Trophoblast cell (in vitro differentiated cells and primary cell): ENCODE results near the gene SPACA4.
A peak's percentile ranks its signal among the peaks of the same experiment; 100 is the strongest.

Experiments
- DNase-seq, 2 donors: peaks; one replicate each; pipeline ENCODE4 v3.0.0-alpha.2; 2016
- H2AFZ ChIP-seq: 2 replicates; pipeline ENCODE4 v1.6.1; 2013; ENCODE audit warnings: low read length, moderate library complexity, mild to moderate bottlenecking; ENCODE audit not compliant: insufficient read depth, poor library complexity
- H2AK5ac ChIP-seq: 2 replicates; pipeline ENCODE4 v1.6.1; 2013; ENCODE audit warnings: mild to moderate bottlenecking, low read length
- H2BK120ac ChIP-seq: 2 replicates; pipeline ENCODE4 v1.6.1; 2013; ENCODE audit warnings: low read length, mild to moderate bottlenecking, moderate library complexity; ENCODE audit not compliant: insufficient read depth, poor library complexity
- H2BK12ac ChIP-seq: 2 replicates; pipeline ENCODE4 v1.6.1; 2013; ENCODE audit warnings: mild to moderate bottlenecking, low read length, moderate library complexity
- H2BK5ac ChIP-seq: 2 replicates; pipeline ENCODE4 v1.6.1; 2013; ENCODE audit warnings: low read length, low read depth, moderate library complexity, mild to moderate bottlenecking; ENCODE audit not compliant: poor library complexity
- H3K14ac ChIP-seq: 2 replicates; pipeline ENCODE4 v1.6.1; 2013; ENCODE audit warnings: mild to moderate bottlenecking, low read length
- H3K18ac ChIP-seq: 2 replicates; pipeline ENCODE4 v1.6.1; 2013; ENCODE audit warnings: mild to moderate bottlenecking, low read length
- H3K23ac ChIP-seq: 2 replicates; pipeline ENCODE4 v1.6.1; 2013; ENCODE audit warnings: low read length
- H3K27ac ChIP-seq: 2 replicates; pipeline ENCODE4 v1.5.1; 2013; ENCODE audit warnings: low read depth, mild to moderate bottlenecking, inconsistent platforms, low read length, moderate library complexity
- H3K27me3 ChIP-seq: 2 replicates; pipeline ENCODE4 v1.6.1; 2013; ENCODE audit warnings: inconsistent platforms, mild to moderate bottlenecking, low read length, moderate library complexity; ENCODE audit not compliant: insufficient read depth
- H3K36me3 ChIP-seq, 2 experiments: 1 replicate in 1 of 2; 2 replicates in 1 of 2; pipeline ENCODE4 v1.6.1; 2013; ENCODE audit warnings: low read length in 2 of 2, mild to moderate bottlenecking in 2 of 2, moderate library complexity in 1 of 2; ENCODE audit not compliant: insufficient read depth in 2 of 2, control insufficient read depth in 1 of 2
- H3K4ac ChIP-seq: 2 replicates; pipeline ENCODE4 v1.6.1; 2013; ENCODE audit warnings: low read depth, mild to moderate bottlenecking, low read length, moderate library complexity
- H3K4me1 ChIP-seq, 2 experiments: 1 replicate in 1 of 2; 2 replicates in 1 of 2; pipeline ENCODE4 v1.6.1; 2013; ENCODE audit warnings: low read length in 2 of 2, mild to moderate bottlenecking in 2 of 2, moderate library complexity in 1 of 2; ENCODE audit not compliant: insufficient read depth in 2 of 2, control insufficient read depth in 1 of 2
- H3K4me2 ChIP-seq: 2 replicates; pipeline ENCODE4 v1.6.1; 2013; ENCODE audit warnings: inconsistent platforms, mild to moderate bottlenecking, low read length, moderate library complexity
- H3K4me3 ChIP-seq: 2 replicates; pipeline ENCODE4 v1.5.1; 2013; ENCODE audit warnings: mild to moderate bottlenecking, low read depth, low read length, inconsistent platforms
- H3K79me1 ChIP-seq: one replicate; pipeline ENCODE4 v1.6.1; 2013; ENCODE audit warnings: low read length
- H3K79me2 ChIP-seq: 2 replicates; pipeline ENCODE4 v1.6.1; 2013; ENCODE audit warnings: low read length, mild to moderate bottlenecking; ENCODE audit not compliant: control insufficient read depth, insufficient read depth, poor library complexity
- H3K9ac ChIP-seq: 2 replicates; pipeline ENCODE4 v1.6.1; 2013; ENCODE audit warnings: mild to moderate bottlenecking, low read length
- H3K9me3 ChIP-seq: 2 replicates; pipeline ENCODE4 v1.6.1; 2013; ENCODE audit warnings: low read depth, mild to moderate bottlenecking, control low read depth, inconsistent platforms, low read length; ENCODE audit not compliant: insufficient read depth
- H4K12ac ChIP-seq: 2 replicates; pipeline ENCODE4 v1.6.1; 2013; ENCODE audit warnings: low read depth, mild to moderate bottlenecking, low read length, moderate library complexity
- H4K8ac ChIP-seq: 2 replicates; pipeline ENCODE4 v1.6.1; 2013; ENCODE audit warnings: low read depth, mild to moderate bottlenecking, low read length, moderate library complexity
- H4K91ac ChIP-seq: one replicate; pipeline ENCODE4 v1.6.1; 2013; ENCODE audit warnings: low read depth, mild to moderate bottlenecking, low read length, moderate library complexity
- WGBS: extraction: QIAGEN DNeasy Blood & Tissue Kit; methylation state at CpG from one replicate; pipeline ENCODE4 v1.1.7; 2013; ENCODE audit warnings: missing lambda C conversion rate; ENCODE audit not compliant: insufficient read length, insufficient coverage; ENCODE audit errors: extremely low coverage; 5-methylcytosine and 5-hydroxymethylcytosine counted together

The SPACA4 gene

GRCh38 chr19:48617146-48617937, 10.8 kb downstream of the SPACA4 start:
- no peak overlapping the region for H2BK120ac ChIP-seq
- H2BK5ac ChIP-seq, result no peak overlapping the region
- H3K9ac ChIP-seq, result peak overlapping the region; percentile 16
- peak overlapping the region; percentile 53 for H3K4ac ChIP-seq
- no peak for DNase-seq
- H3K36me3 ChIP-seq, result peaks cover 34 to 37% of the 10 kb centered on the region in 2 experiments
- no peak overlapping the region for H3K4me3 ChIP-seq
- H2AFZ ChIP-seq, result no peak overlapping the region
- H4K91ac ChIP-seq, result no peak overlapping the region
- WGBS, result no CpG with 5 or more reads among the region's 18 CpGs
- H3K79me1 ChIP-seq, result peaks cover 9% of the 10 kb centered on the region
- peaks cover 5 to 13% of the 10 kb centered on the region in 2 experiments for H3K4me1 ChIP-seq
- no peak overlapping the region for H4K8ac ChIP-seq
- no peak overlapping the region for H3K23ac ChIP-seq
- no peak overlapping the region for H2AK5ac ChIP-seq
- H3K27ac ChIP-seq, result no peak overlapping the region
- H2BK12ac ChIP-seq, result no peak overlapping the region
- H3K4me2 ChIP-seq, result peak overlapping the region; percentile 66
- H3K9me3 ChIP-seq, result peaks cover 2% of the 10 kb centered on the region
- H3K14ac ChIP-seq, result no peak overlapping the region
- H3K18ac ChIP-seq, result no peak overlapping the region
- no peak overlapping the region for H4K12ac ChIP-seq
- H3K79me2 ChIP-seq, result peaks cover 16% of the 10 kb centered on the region
- H3K27me3 ChIP-seq, result no peaks in the 10 kb centered on the region

GRCh38 chr19:48618278-48618915, 11.9 kb downstream of the SPACA4 start:
- peaks cover 16% of the 10 kb centered on the region for H3K79me2 ChIP-seq
- H3K36me3 ChIP-seq, result peaks cover 34% of the 10 kb centered on the region in 2 experiments
- H3K18ac ChIP-seq, result peak overlapping the region; percentile 93
- H4K91ac ChIP-seq, result peak overlapping the region; percentile 89
- DNase-seq, result peak; percentile 42 to 51
- peaks cover 5 to 14% of the 10 kb centered on the region in 2 experiments for H3K4me1 ChIP-seq
- H3K14ac ChIP-seq, result peak overlapping the region; percentile 86
- peak overlapping the region; percentile 59 for H4K12ac ChIP-seq
- H3K9me3 ChIP-seq, result peaks cover 2% of the 10 kb centered on the region
- H3K23ac ChIP-seq, result no peak overlapping the region
- peak overlapping the region; percentile 77 for H3K27ac ChIP-seq
- H2AFZ ChIP-seq, result no peak overlapping the region
- H3K4me3 ChIP-seq, result peak overlapping the region; percentile 95
- no peak overlapping the region for H2BK12ac ChIP-seq
- peak overlapping the region; percentile 99 for H3K4ac ChIP-seq
- no peaks in the 10 kb centered on the region for H3K27me3 ChIP-seq
- peak overlapping the region; percentile 66 for H3K4me2 ChIP-seq
- H3K9ac ChIP-seq, result peak overlapping the region; percentile 96
- H4K8ac ChIP-seq, result peak overlapping the region; percentile 92
- H2AK5ac ChIP-seq, result peak overlapping the region; percentile 69
- peaks cover 9% of the 10 kb centered on the region for H3K79me1 ChIP-seq
- no CpG with 5 or more reads among the region's 18 CpGs for WGBS
- peak overlapping the region; percentile 83 for H2BK5ac ChIP-seq
- H2BK120ac ChIP-seq, result peak overlapping the region; percentile 44

GRCh38 chr19:48618916-48619691, 12.6 kb downstream of the SPACA4 start, which contains the start of the genes RPL18 and SPHK2:
RPL18 (minus strand) TSS chr19:48619178; CDS start chr19:48619143, 35 bp downstream.
SPHK2 (plus strand) TSS chr19:48619506; CDS start chr19:48620515, 1,009 bp downstream.
- peak; percentile 99 for DNase-seq
- no peaks in the 10 kb centered on the region for H3K27me3 ChIP-seq
- peaks cover 5 to 15% of the 10 kb centered on the region in 2 experiments for H3K4me1 ChIP-seq
- peaks cover 34% of the 10 kb centered on the region in 2 experiments for H3K36me3 ChIP-seq
- peak within 1 kb of the TSS; percentile 95 for H3K4me3 ChIP-seq
- peaks cover 16% of the 10 kb centered on the region for H3K79me2 ChIP-seq
- H4K8ac ChIP-seq, result peak within 1 kb of the TSS; percentile 92
- H3K4ac ChIP-seq, result peak within 1 kb of the TSS; percentile 99
- H3K18ac ChIP-seq, result peak within 1 kb of the TSS; percentile 93
- peaks cover 2% of the 10 kb centered on the region for H3K9me3 ChIP-seq
- H3K79me1 ChIP-seq, result peaks cover 12% of the 10 kb centered on the region
- H3K9ac ChIP-seq, result peak within 1 kb of the TSS; percentile 96
- H4K12ac ChIP-seq, result peak within 1 kb of the TSS; percentile 66
- peak within 1 kb of the TSS; percentile 89 for H4K91ac ChIP-seq
- H2AK5ac ChIP-seq, result peak within 1 kb of the TSS; percentile 69
- H3K23ac ChIP-seq, result peak within 1 kb of the TSS; percentile 34
- H3K4me2 ChIP-seq, result peak within 1 kb of the TSS; percentile 66
- peak within 1 kb of the TSS; percentile 37 for H2AFZ ChIP-seq
- peak within 1 kb of the TSS; percentile 77 for H3K27ac ChIP-seq
- no CpG with 5 or more reads among the region's 69 CpGs for WGBS
- peak within 1 kb of the TSS; percentile 86 for H3K14ac ChIP-seq
- H2BK5ac ChIP-seq, result peak within 1 kb of the TSS; percentile 83
- peak within 1 kb of the TSS; percentile 41 for H2BK12ac ChIP-seq
- H2BK120ac ChIP-seq, result peak within 1 kb of the TSS; percentile 44
